A673 (cell line): ENCODE measurements around the gene FAM72C.
"Not testable (repeated sequence)": the region's sequence is repeated elsewhere in the genome, so short reads cannot be mapped to it uniquely, and the experiment has no call there.

Experiments used
- EZH2 ChIP-seq: fragments of 200-600 bp; sonication (generic); IDR thresholded peaks from 2 replicates; pipeline ENCODE4 v1.6.1; 2017; ENCODE audit warnings: borderline replicate concordance, low read depth, mild to moderate bottlenecking, mixed read lengths, antibody characterized with exemption, low read length; ENCODE audit not compliant: poor library complexity, severe bottlenecking
- TF ChIP-seq, protein P1 (sequence below): fragments of 300-800, 200-600 bp; sonication (generic); conservative IDR thresholded peaks from 2 replicates; pipeline ENCODE4 v1.5.1; 2017; ENCODE audit warnings: low read depth, mild to moderate bottlenecking, antibody characterized with exemption, low read length, moderate library complexity, mixed read lengths

DNA sequence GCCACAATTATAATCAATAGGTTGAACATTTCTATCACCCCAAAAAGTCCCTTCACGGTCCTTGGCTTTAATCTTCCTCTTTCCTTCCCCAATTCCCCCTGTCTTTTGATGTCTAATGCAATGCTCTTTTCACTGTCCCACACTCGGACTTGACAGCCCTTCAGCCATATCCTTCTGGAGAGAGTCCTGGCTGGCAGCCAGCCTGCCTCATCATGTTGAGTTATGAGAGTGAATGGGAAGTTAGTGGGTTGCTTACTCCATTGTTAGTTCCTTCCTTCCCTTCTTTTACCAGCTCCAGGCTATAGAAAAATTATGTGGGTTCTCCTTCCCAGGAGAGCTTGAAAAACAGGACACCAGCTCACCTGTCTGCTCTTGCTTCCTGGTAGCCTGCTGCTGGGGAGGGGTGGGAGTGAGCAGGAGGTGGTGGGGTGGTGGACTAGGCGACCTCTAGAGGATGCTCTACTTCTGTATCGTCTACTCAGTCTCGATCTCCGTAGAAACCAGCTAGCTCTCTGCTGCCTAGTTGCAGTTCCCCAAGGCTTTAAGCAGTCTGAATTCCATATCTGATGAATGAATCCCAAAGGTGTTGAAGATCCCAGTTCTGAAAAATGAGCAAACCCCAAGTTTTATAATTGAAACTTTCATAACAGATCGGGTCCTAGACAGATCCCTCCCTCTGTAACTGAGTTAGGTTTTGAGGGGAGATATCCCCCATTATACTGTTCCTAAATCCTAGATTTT is 30.5 kb upstream of the FAM72C start:
- TF ChIP-seq, protein P1, sequence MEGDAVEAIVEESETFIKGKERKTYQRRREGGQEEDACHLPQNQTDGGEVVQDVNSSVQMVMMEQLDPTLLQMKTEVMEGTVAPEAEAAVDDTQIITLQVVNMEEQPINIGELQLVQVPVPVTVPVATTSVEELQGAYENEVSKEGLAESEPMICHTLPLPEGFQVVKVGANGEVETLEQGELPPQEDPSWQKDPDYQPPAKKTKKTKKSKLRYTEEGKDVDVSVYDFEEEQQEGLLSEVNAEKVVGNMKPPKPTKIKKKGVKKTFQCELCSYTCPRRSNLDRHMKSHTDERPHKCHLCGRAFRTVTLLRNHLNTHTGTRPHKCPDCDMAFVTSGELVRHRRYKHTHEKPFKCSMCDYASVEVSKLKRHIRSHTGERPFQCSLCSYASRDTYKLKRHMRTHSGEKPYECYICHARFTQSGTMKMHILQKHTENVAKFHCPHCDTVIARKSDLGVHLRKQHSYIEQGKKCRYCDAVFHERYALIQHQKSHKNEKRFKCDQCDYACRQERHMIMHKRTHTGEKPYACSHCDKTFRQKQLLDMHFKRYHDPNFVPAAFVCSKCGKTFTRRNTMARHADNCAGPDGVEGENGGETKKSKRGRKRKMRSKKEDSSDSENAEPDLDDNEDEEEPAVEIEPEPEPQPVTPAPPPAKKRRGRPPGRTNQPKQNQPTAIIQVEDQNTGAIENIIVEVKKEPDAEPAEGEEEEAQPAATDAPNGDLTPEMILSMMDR: not testable (repeated sequence)
- TF ChIP-seq EZH2: not testable (repeated sequence)
